HepG2 (cell line): ENCODE results near the gene RARA.

Source experiments
- ARNTL ChIP-seq: sonication (generic); formaldehyde crosslinking; IDR thresholded peaks from 2 replicates; pipeline ENCODE4 v1.4.0; 2020; ENCODE audit warnings: mild to moderate bottlenecking, missing genetic modification reagents
- EHMT2 ChIP-seq: fragments of 200-600 bp; sonication (generic); IDR thresholded peaks from 2 replicates; pipeline ENCODE4 v1.7.0; 2017; ENCODE audit warnings: antibody characterized with exemption, low read depth, low read length, borderline replicate concordance
- EP300 ChIP-seq, 3 experiments: sonication (generic) in 1 of 3; formaldehyde crosslinking in 1 of 3; IDR thresholded peaks; 2 replicates each; pipeline versions ENCODE4 v1.5.1 to v1.6.1; 2011 to 2020; ENCODE audit warnings: low read depth in 2 of 3, low read length in 2 of 3, borderline replicate concordance in 1 of 3, improper control_type of control experiment in 1 of 3, mild to moderate bottlenecking in 1 of 3, missing genetic modification reagents in 1 of 3, moderate library complexity in 1 of 3
- FOXJ3 ChIP-seq: sonication (generic); formaldehyde crosslinking; IDR thresholded peaks from 2 replicates; pipeline ENCODE4 v1.4.0; 2020; ENCODE audit warnings: missing genetic modification reagents, mild to moderate bottlenecking, borderline replicate concordance
- IKZF4 ChIP-seq: sonication (generic); formaldehyde crosslinking; IDR thresholded peaks from 2 replicates; pipeline ENCODE4 v1.5.1; 2020; ENCODE audit warnings: borderline replicate concordance, mild to moderate bottlenecking, low read depth, missing genetic modification reagents; ENCODE audit errors: not compliant biosample characterization
- POLR2AphosphoS2 ChIP-seq: IDR thresholded peaks from 2 replicates; pipeline ENCODE4 v1.6.1; 2011; ENCODE audit warnings: low read depth, low read length, improper control_type of control experiment
- REST ChIP-seq, 2 experiments: IDR thresholded peaks; 2 replicates each; pipeline ENCODE4 v1.6.1; 2011 to 2012; ENCODE audit warnings: low read length in 2 of 2, borderline replicate concordance in 1 of 2, low read depth in 1 of 2, mild to moderate bottlenecking in 1 of 2, moderate library complexity in 1 of 2
- ZNF549 ChIP-seq: sonication (generic); formaldehyde crosslinking; IDR thresholded peaks from 2 replicates; pipeline ENCODE4 v1.5.0; 2020; ENCODE audit warnings: missing genetic modification reagents

GRCh38 chr17:40361925-40362695 lies 53.1 kb downstream of the RARA start:
- TF ChIP-seq FOXJ3 (CRISPR knock-in tag) (no peak), POLR2AphosphoS2 (no peak), IKZF4 (CRISPR knock-in tag) (no peak), ARNTL (no peak), REST (IDR thresholded peaks at IDR 0.05; ENCODE audit: borderline replicate concordance in 1 of 2, low read depth in 1 of 2, low read length in 2 of 2) (no peak), EHMT2 (no peak), EP300 (IDR thresholded peaks at IDR 0.05; ENCODE audit: low read depth in 2 of 2, low read length in 2 of 2) (no peak), EP300 (CRISPR knock-in tag; IDR thresholded peaks at IDR 0.05; ENCODE audit: borderline replicate concordance) (no peak), ZNF549 (no peak)
